ENCODE data around the gene GCLC. TPM values are rescaled to one million over a fixed set of nuclear protein-coding genes. Genes with fewer than 3 reads are reported as not detected.

GCLC gene
- total and polyA plus RNA-seq, 9 of the 15 experiments (the other 6 are each of a cell fraction or from before 2014, with no cell fraction given) = 3.9 to 20.0 (median 9.4) TPM

- in situ Hi-C loops (cut with MboI) = no loop called here
- DNase-seq (ENCODE audit: extremely low read depth in 1 of 4, low spot score in 3 of 4) (no peak), ATAC-seq (no peak), FAIRE-seq (no peak)
- Histone ChIP-seq H3K9me3 (replicated peaks; ENCODE audit: control insufficient read depth, insufficient read depth, low read depth, low read length) (no peaks in the 10 kb centered on the region), H3K79me2 (ENCODE audit: control insufficient read depth, insufficient read depth, low read length) (no peaks in the 10 kb centered on the region), H3K4me3 (no peak overlapping the region), H2AFZ (ENCODE audit: low read depth, low read length) (no peak overlapping the region), H3K9me1 (ENCODE audit: control insufficient read depth, insufficient read depth, low read length) (no peaks in the 10 kb centered on the region), H3K4me2 (ENCODE audit: insufficient read depth, low read length) (no peak overlapping the region), H3K27ac (ENCODE audit: extremely low read depth, low read depth, low read length) (no peak overlapping the region), H4K20me1 (replicated peaks; ENCODE audit: control insufficient read depth, insufficient read depth, low read length) (no peaks in the 10 kb centered on the region), H3K27me3 (ENCODE audit: control insufficient read depth in 2 of 2, insufficient read depth in 2 of 2, low read length in 2 of 2) (peaks cover 2 to 5% of the 10 kb centered on the region in 2 experiments; a peak in 2 of 5 replicates), H3K36me3 (ENCODE audit: control insufficient read depth, insufficient read depth, low read length) (no peaks in the 10 kb centered on the region), H3K4me1 (replicated peaks in 1 of 2; ENCODE audit: control insufficient read depth in 2 of 2, insufficient read depth in 2 of 2, low read length in 2 of 2) (no peaks in the 10 kb centered on the region), H3K9ac (ENCODE audit: insufficient read depth in 1 of 2, low read depth in 2 of 2, low read length in 2 of 2) (no peak overlapping the region)
- 0% methylated on average over 2 of the region's 2 CpGs for WGBS (ENCODE audit: insufficient coverage, low coverage, missing lambda C conversion rate)
- intact Hi-C loops (cut with micrococcal nuclease) = no loop called here
- no TSS peak for BruUV-seq (replicated peaks)
- POLR2A ChIA-PET = no interaction called here
- CTCF ChIA-PET (ENCODE audit: low intra/inter-chr PET ratio) = interaction anchor here (0.6 kb wide), 1 partner anchor 14 kb away, joined by 4 read pairs; no protein-coding TSS in a partner anchor
- TF ChIP-seq ZC3H11A (IDR thresholded peaks at IDR 0.05; ENCODE audit: low read depth, low read length) (no peak), MEF2D (tag; conservative IDR thresholded peaks at IDR 0.05; ENCODE audit: low read depth) (no peak), RCOR1 (IDR thresholded peaks at IDR 0.05; ENCODE audit: borderline replicate concordance in 1 of 2, low read depth in 2 of 2, low read length in 2 of 2) (no peak), TFAM (CRISPR knock-in tag; conservative IDR thresholded peaks at IDR 0.05) (no peak), JUND (IDR thresholded peaks at IDR 0.05; ENCODE audit: borderline replicate concordance, low read depth, low read length) (no peak), JUND (tag; IDR thresholded peaks at IDR 0.05; ENCODE audit: borderline replicate concordance, low read depth, low read length) (no peak), SP1 (CRISPR knock-in tag; IDR thresholded peaks at IDR 0.05) (no peak), ZNF316 (IDR thresholded peaks at IDR 0.05) (no peak), PTRF (tag; IDR thresholded peaks at IDR 0.05) (no peak), ILF3 (IDR thresholded peaks at IDR 0.05; ENCODE audit: borderline replicate concordance) (no peak), RBFOX2 (IDR thresholded peaks at IDR 0.05; ENCODE audit: low read depth, low read length) (no peak), ZNF639 (CRISPR knock-in tag; conservative IDR thresholded peaks at IDR 0.05 in 1 of 2, IDR thresholded peaks at IDR 0.05 in 1 of 2) (no peak), FOXK2 (conservative IDR thresholded peaks at IDR 0.05 in 1 of 2, IDR thresholded peaks at IDR 0.05 in 1 of 2; ENCODE audit: low read depth in 2 of 2) (no peak)
Measured at GRCh38 chr6:53581856-53582255, 37.0 kb upstream of the GCLC start.

Data from K562 (cell line).